ENCODE results near the gene OXSR1. TPM values are rescaled to one million over a fixed set of nuclear protein-coding genes. Genes with fewer than 3 reads are reported as not detected.
"Not testable (repeated sequence)": the region's sequence is repeated elsewhere in the genome, so short reads cannot be mapped to it uniquely, and the experiment has no call there.

Gene OXSR1
- total and polyA plus RNA-seq, 9 donors = 25.5 to 36.5 (median 33.1) TPM

- Histone ChIP-seq H3K36me3 (ENCODE audit: control insufficient read depth, insufficient read depth, low read length) (peaks cover 81% of the 10 kb centered on the region), H3K4me1 (ENCODE audit: control insufficient read depth, insufficient read depth, low read length) (peaks cover 9% of the 10 kb centered on the region), H3K27ac (ENCODE audit: low read length) (no peak overlapping the region), H3K4me3 (ENCODE audit: low read length) (no peak overlapping the region), H3K9me3 (replicated peaks; ENCODE audit: control insufficient read depth, low read depth, low read length) (no peaks in the 10 kb centered on the region), H3K27me3 (ENCODE audit: control insufficient read depth, insufficient read depth, low read length) (no peaks in the 10 kb centered on the region)
- DNase-seq = no peak
- 89% methylated on average over 3 of the region's 4 CpGs for WGBS (ENCODE audit: insufficient coverage)
Observed at GRCh38 chr3:38127611-38128302, 37.6 kb upstream of the OXSR1 start.

GRCh38 chr3:38128303-38128655 is 37.1 kb upstream of the OXSR1 start:
- Histone ChIP-seq H3K9me3 (replicated peaks; ENCODE audit: control insufficient read depth, low read depth, low read length) (no peaks in the 10 kb centered on the region), H3K27ac (ENCODE audit: low read length) (no peak overlapping the region), H3K27me3 (ENCODE audit: control insufficient read depth, insufficient read depth, low read length) (no peaks in the 10 kb centered on the region), H3K36me3 (ENCODE audit: control insufficient read depth, insufficient read depth, low read length) (peaks cover 81% of the 10 kb centered on the region), H3K4me1 (ENCODE audit: control insufficient read depth, insufficient read depth, low read length) (peaks cover 9% of the 10 kb centered on the region), H3K4me3 (ENCODE audit: low read length) (no peak overlapping the region)
- DNase-seq = no peak
- 100% methylated on average over 1 of the region's 1 CpG for WGBS (ENCODE audit: insufficient coverage)

DNA sequence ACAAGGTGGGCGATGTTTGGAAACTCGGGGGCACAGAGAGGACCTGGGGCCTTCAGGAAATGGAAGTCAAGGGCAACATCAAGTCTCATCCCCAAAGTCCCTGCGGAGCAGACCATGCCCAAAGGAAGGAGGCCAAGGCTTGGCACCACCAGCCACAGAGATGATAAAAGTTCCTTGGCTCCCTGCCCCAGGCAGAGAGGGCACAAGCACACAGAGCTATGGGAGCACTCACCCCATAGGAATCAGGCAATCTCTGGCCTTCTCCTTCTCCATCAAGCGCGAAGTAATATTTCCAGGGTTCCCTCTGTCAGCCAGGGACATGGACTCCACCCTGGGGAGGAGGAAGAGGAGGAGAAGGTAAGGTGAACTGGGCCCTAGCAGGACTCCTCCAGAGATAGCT is 36.3 kb upstream of the OXSR1 start:
- H3K4me1 ChIP-seq (ENCODE audit: control insufficient read depth, insufficient read depth, low read length) = peaks cover 9% of the 10 kb centered on the region
- H3K27me3 ChIP-seq (ENCODE audit: control insufficient read depth, insufficient read depth, low read length) = no peaks in the 10 kb centered on the region
- no peak overlapping the region for H3K4me3 ChIP-seq (ENCODE audit: low read length)
- no peaks in the 10 kb centered on the region for H3K9me3 ChIP-seq (replicated peaks; ENCODE audit: control insufficient read depth, low read depth, low read length)
- H3K27ac ChIP-seq (ENCODE audit: low read length) = no peak overlapping the region
- whole genome bisulfite sequencing (ENCODE audit: insufficient coverage) = 100% methylated on average over 1 of the region's 5 CpGs
- H3K36me3 ChIP-seq (ENCODE audit: control insufficient read depth, insufficient read depth, low read length) = peaks cover 89% of the 10 kb centered on the region
- DNase-seq = no peak

DNA sequence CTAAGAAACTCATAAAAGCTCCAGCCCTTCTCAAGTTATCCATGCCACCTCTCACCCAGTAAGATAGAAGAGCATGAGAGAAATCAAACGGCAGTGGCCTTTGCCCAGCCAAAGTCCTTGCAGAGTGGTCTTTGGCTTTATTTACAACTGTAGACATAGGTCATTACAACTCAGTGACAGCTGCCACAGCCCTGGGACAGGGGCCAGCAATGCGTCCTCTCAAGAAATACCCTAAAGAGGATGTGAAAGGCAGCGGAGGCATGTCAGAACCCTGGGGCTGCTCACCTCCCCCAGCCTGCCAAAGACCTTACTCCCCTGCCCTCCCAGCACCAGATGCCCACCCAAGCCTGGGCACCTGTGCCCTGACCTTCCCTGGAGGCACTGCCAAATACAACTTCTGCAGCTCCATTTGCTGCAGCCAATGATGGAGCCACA is 34.7 kb upstream of the OXSR1 start:
- H3K9me3 ChIP-seq (replicated peaks; ENCODE audit: control insufficient read depth, low read depth, low read length) = no peaks in the 10 kb centered on the region
- no peak overlapping the region for H3K4me3 ChIP-seq (ENCODE audit: low read length)
- peak overlapping the region; percentile 13 for H3K27ac ChIP-seq (ENCODE audit: low read length)
- 72% methylated on average over 3 of the region's 3 CpGs for WGBS (ENCODE audit: insufficient coverage)
- peaks cover 12% of the 10 kb centered on the region for H3K4me1 ChIP-seq (ENCODE audit: control insufficient read depth, insufficient read depth, low read length)
- no peaks in the 10 kb centered on the region for H3K27me3 ChIP-seq (ENCODE audit: control insufficient read depth, insufficient read depth, low read length)
- H3K36me3 ChIP-seq (ENCODE audit: control insufficient read depth, insufficient read depth, low read length) = peaks cover 88% of the 10 kb centered on the region
- DNase-seq = peak; percentile 36

DNA sequence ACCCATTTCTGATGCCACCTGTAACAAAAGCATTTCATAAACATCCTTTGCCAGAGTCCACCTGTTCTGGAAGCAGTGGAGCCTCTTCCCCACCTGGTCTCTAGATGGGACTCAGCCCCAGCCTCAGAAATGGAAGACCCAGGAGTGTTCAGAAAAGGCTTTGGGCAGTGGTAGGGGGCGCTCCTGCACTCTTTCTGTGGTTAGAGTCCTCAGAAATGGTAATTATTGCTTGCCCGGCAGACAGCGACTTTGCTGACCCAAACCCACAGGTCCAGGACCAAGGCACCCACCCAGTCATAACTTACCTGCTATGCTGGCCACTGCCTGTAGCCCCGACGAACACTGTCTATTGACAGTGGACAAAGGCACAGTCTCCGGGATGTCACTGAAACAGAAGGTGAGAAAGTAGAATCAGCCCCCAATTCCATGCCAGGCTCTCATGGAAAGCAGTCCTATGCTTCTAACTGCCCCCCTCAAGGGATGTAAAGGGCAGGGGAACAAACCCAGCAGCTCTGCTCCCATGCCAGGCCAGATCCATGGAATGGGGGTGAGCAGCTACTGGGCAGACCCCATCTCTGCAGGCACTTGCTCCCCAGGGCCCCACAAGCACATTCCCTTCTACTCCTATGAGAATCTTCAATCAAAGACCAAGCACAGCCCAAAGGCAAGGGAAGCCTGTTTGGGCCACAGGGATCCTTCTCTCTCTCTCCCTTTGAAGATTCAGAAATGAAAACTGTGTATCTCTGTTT is 33.5 kb upstream of the OXSR1 start:
- Histone ChIP-seq H3K36me3 (ENCODE audit: control insufficient read depth, insufficient read depth, low read length) (peaks cover 77% of the 10 kb centered on the region), H3K27ac (ENCODE audit: low read length) (no peak overlapping the region), H3K27me3 (ENCODE audit: control insufficient read depth, insufficient read depth, low read length) (no peaks in the 10 kb centered on the region), H3K4me1 (ENCODE audit: control insufficient read depth, insufficient read depth, low read length) (peaks cover 16% of the 10 kb centered on the region), H3K9me3 (replicated peaks; ENCODE audit: control insufficient read depth, low read depth, low read length) (no peaks in the 10 kb centered on the region), H3K4me3 (ENCODE audit: low read length) (no peak overlapping the region)
- WGBS (ENCODE audit: insufficient coverage) = 10% methylated on average over 2 of the region's 6 CpGs
- DNase-seq = no peak

DNA sequence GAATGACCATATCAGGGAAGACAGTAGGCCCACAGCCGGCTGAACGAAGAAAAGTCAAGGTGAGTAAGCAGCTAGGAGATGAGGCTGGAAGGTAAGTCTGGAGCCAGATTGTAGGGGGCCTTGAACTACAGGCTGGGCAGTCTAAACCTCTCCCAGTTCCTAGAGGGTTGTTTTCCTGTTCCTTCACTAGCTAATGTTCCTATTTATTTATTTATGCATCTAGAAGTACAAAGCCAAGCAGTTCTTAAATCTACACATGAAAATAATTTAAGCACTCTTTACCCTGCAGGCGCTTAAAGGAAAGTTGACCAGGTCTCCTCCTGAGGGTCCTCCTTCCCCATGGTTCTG is 32.2 kb upstream of the OXSR1 start:
- no peaks in the 10 kb centered on the region for H3K27me3 ChIP-seq (ENCODE audit: control insufficient read depth, insufficient read depth, low read length)
- peaks cover 23% of the 10 kb centered on the region for H3K4me1 ChIP-seq (ENCODE audit: control insufficient read depth, insufficient read depth, low read length)
- WGBS (ENCODE audit: insufficient coverage) = 100% methylated on average over 3 of the region's 3 CpGs
- H3K27ac ChIP-seq (ENCODE audit: low read length) = no peak overlapping the region
- no peaks in the 10 kb centered on the region for H3K9me3 ChIP-seq (replicated peaks; ENCODE audit: control insufficient read depth, low read depth, low read length)
- no peak overlapping the region for H3K4me3 ChIP-seq (ENCODE audit: low read length)
- H3K36me3 ChIP-seq (ENCODE audit: control insufficient read depth, insufficient read depth, low read length) = peaks cover 63% of the 10 kb centered on the region
- no peak for DNase-seq

DNA sequence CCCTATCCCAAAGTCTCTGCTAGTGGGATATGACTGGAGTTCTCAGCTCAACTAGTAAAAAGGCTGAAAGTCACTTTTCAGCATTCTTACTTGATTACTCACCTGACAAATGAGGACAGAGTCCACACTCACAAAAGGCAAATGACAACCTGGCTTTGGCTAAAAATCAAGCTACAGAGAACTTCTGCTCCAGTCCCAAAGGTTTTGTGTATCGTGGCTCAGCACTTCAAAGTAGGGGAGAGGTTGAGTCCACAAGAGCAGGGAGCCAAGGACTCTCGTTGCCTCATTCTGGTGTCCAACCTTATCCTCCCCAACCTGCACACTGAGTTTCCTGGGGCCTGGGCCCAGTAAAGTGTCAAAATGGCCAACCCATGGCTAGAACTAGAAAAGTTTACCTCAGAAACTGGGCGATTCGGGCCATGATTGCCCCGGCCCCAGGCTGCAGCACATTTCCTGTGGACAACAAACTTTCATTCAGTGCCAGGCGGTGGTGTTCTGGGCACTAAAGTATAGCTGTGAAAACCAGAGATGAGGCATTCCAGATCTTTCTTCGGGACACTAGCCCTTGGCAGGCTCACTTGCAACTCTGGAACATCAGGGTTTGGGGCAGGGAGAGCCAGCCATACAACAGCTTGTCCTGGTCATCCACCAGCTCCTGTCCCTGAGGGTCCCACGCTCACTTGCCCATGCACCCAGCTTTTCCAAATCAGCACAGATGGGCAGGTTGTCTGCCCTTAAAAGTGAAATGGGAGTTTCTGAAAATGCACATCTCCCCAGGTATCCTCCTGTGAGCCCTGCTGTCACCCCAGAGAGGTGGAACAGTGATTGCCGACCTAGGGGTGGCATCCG is 31.6 kb upstream of the OXSR1 start:
- H3K36me3 ChIP-seq (ENCODE audit: control insufficient read depth, insufficient read depth, low read length) = peaks cover 58% of the 10 kb centered on the region
- H3K4me1 ChIP-seq (ENCODE audit: control insufficient read depth, insufficient read depth, low read length) = peaks cover 24% of the 10 kb centered on the region
- no peak overlapping the region for H3K27ac ChIP-seq (ENCODE audit: low read length)
- DNase-seq = no peak
- no peaks in the 10 kb centered on the region for H3K27me3 ChIP-seq (ENCODE audit: control insufficient read depth, insufficient read depth, low read length)
- no peaks in the 10 kb centered on the region for H3K9me3 ChIP-seq (replicated peaks; ENCODE audit: control insufficient read depth, low read depth, low read length)
- no peak overlapping the region for H3K4me3 ChIP-seq (ENCODE audit: low read length)
- 93% methylated on average over 8 of the region's 10 CpGs for WGBS (ENCODE audit: insufficient coverage)

DNA sequence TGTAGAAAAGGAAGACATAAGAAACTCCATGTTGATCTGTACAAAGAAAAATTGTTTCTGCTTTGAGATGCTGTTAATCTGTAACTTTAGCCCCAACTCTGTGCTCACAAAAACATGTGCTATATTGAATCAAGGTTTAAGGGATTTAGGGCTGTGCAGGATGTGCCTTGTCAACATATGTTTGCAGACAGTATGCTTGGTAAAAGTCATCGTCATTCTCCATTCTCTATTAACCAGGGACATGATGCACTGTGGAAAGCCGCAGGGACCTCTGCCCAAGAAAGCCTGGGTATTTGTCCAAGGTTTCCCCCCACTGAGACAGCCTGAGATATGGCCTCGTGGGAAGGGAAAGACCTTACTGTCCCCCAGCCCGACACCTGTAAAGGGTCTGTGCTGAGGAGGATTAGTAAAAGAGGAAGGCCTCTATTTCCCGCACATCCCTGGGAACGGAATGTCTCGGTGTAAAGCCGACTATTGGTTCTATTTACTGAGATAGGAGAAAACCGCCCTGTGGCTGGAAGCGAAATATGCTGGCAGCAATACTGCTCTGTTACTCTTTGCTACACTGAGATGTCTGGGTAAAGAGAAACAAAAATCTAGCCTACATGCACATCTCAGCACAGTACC is 30.7 kb upstream of the OXSR1 start:
- not testable (repeated sequence) for H3K27me3 ChIP-seq (ENCODE audit: control insufficient read depth, insufficient read depth, low read length); H3K27ac ChIP-seq (ENCODE audit: low read length); H3K9me3 ChIP-seq (replicated peaks; ENCODE audit: control insufficient read depth, low read depth, low read length); H3K4me3 ChIP-seq (ENCODE audit: low read length); DNase-seq
- H3K4me1 ChIP-seq (ENCODE audit: control insufficient read depth, insufficient read depth, low read length) = peaks cover 31% of the 10 kb centered on the region
- H3K36me3 ChIP-seq (ENCODE audit: control insufficient read depth, insufficient read depth, low read length) = peaks cover 50% of the 10 kb centered on the region
- 94% methylated on average over 5 of the region's 10 CpGs for WGBS (ENCODE audit: insufficient coverage)

DNA sequence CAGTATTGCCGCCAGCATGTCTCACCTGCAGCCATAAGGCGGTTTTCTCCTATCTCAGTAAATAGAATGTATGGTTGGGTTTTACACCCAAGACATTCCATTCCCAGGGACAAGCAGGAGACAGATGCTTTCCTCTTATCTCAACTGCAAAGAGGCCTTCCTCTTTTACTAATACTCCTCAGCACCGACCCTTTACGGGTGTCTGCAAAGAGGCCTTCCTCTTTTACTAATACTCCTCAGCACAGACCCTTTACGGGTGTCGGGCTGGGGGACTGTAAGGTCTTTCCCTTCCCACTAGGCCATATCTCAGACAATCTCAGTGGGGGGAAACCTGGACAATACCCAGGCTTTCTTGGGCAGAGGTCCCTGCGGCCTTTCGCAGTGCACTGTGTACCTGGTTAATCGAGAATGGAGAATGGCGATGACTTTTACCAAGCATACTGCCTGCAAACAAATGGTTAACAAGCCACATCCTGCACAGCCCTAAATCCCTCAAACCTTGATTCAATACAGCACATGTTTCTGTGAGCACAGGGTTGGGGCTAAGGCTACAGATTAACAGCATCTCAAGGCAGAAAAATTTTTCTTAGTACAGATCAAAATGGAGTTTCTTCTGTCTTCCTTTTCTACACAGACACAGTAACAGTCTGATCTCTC is 29.6 kb upstream of the OXSR1 start:
- H3K36me3 ChIP-seq (ENCODE audit: control insufficient read depth, insufficient read depth, low read length) = peaks cover 49% of the 10 kb centered on the region
- H3K4me1 ChIP-seq (ENCODE audit: control insufficient read depth, insufficient read depth, low read length) = peaks cover 36% of the 10 kb centered on the region
- not testable (repeated sequence) for H3K27me3 ChIP-seq (ENCODE audit: control insufficient read depth, insufficient read depth, low read length); DNase-seq; H3K9me3 ChIP-seq (replicated peaks; ENCODE audit: control insufficient read depth, low read depth, low read length)
- 33% methylated on average over 5 of the region's 10 CpGs for WGBS (ENCODE audit: insufficient coverage)
- peak overlapping the region; percentile 82 for H3K27ac ChIP-seq (ENCODE audit: low read length)
- peak overlapping the region; percentile 64 for H3K4me3 ChIP-seq (ENCODE audit: low read length)

Measured in muscle of leg (tissue), 11 donors.